HL-60 (cell line): ENCODE results near the gene CCDC30.

Experiments
- SPI1 ChIP-seq: IDR thresholded peaks from 2 replicates; pipeline ENCODE4 v1.6.1; 2012; ENCODE audit warnings: low read depth, mild to moderate bottlenecking, borderline replicate concordance
- TF ChIP-seq, protein P1 (sequence below): IDR thresholded peaks from one replicate; pipeline ENCODE4 v1.5.1; 2011; ENCODE audit warnings: low read length, control low read depth, inconsistent platforms; ENCODE audit not compliant: insufficient read depth

DNA sequence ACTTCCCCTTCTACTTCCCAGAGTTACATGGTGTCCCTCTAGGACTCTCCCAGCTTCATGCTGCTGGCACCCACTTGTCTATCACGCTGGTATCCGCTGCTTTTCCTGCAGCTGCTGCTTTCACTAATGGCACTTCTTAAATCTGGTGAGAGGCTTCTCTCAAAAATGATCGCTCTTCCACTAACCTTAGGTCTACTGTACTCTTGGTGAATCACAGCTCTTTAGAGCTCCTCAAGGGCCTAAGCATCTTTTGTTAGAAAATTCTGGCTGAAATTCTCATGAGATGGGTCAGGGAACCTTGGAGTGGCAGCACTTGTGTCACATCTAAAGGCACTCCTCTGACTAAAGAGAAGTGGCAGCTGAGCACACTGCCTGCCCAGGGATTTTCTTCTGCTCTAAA is 39.4 kb upstream of the CCDC30 start:
- TF ChIP-seq, protein P1, sequence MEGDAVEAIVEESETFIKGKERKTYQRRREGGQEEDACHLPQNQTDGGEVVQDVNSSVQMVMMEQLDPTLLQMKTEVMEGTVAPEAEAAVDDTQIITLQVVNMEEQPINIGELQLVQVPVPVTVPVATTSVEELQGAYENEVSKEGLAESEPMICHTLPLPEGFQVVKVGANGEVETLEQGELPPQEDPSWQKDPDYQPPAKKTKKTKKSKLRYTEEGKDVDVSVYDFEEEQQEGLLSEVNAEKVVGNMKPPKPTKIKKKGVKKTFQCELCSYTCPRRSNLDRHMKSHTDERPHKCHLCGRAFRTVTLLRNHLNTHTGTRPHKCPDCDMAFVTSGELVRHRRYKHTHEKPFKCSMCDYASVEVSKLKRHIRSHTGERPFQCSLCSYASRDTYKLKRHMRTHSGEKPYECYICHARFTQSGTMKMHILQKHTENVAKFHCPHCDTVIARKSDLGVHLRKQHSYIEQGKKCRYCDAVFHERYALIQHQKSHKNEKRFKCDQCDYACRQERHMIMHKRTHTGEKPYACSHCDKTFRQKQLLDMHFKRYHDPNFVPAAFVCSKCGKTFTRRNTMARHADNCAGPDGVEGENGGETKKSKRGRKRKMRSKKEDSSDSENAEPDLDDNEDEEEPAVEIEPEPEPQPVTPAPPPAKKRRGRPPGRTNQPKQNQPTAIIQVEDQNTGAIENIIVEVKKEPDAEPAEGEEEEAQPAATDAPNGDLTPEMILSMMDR: no peak
- no peak for TF ChIP-seq SPI1
